ENCODE measurements around the gene SELP.

SELP gene

GRCh38 chr1:169574336-169574735 lies 55.6 kb downstream of the SELP start:
- Histone ChIP-seq H3K27ac (ENCODE audit: low read depth, low read length) (no peak overlapping the region), H3K79me2 (ENCODE audit: insufficient read depth, low read length) (no peaks in the 10 kb centered on the region), H3K9me2 (replicated peaks; ENCODE audit: insufficient read depth, low read length) (no peaks in the 10 kb centered on the region), H3F3A (ENCODE audit: insufficient read depth) (no peaks in the 10 kb centered on the region), H4K20me1 (ENCODE audit: low read depth, low read length) (no peaks in the 10 kb centered on the region), H3K9me3 (ENCODE audit: insufficient read depth, low read length) (no peaks in the 10 kb centered on the region), H3K27me3 (ENCODE audit: low read length) (no peaks in the 10 kb centered on the region), H2AFZ (ENCODE audit: low read depth, low read length, severe bottlenecking) (no peak overlapping the region), H3K4me2 (ENCODE audit: low read depth, low read length, poor library complexity, severe bottlenecking) (no peak overlapping the region), H3K9ac (ENCODE audit: low read length) (no peak overlapping the region), H3K4me3 (ENCODE audit: insufficient read depth, low read length, poor library complexity, severe bottlenecking) (no peak overlapping the region), H3K36me3 (ENCODE audit: low read length) (no peaks in the 10 kb centered on the region)
- no peak for TF ChIP-seq EZH2phosphoT487 (conservative IDR thresholded peaks at IDR 0.05; ENCODE audit: low read length)
- TF ChIP-seq, protein P1, sequence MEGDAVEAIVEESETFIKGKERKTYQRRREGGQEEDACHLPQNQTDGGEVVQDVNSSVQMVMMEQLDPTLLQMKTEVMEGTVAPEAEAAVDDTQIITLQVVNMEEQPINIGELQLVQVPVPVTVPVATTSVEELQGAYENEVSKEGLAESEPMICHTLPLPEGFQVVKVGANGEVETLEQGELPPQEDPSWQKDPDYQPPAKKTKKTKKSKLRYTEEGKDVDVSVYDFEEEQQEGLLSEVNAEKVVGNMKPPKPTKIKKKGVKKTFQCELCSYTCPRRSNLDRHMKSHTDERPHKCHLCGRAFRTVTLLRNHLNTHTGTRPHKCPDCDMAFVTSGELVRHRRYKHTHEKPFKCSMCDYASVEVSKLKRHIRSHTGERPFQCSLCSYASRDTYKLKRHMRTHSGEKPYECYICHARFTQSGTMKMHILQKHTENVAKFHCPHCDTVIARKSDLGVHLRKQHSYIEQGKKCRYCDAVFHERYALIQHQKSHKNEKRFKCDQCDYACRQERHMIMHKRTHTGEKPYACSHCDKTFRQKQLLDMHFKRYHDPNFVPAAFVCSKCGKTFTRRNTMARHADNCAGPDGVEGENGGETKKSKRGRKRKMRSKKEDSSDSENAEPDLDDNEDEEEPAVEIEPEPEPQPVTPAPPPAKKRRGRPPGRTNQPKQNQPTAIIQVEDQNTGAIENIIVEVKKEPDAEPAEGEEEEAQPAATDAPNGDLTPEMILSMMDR (IDR thresholded peaks at IDR 0.05; ENCODE audit: insufficient read depth, low read length, poor library complexity, severe bottlenecking): no peak

DNA sequence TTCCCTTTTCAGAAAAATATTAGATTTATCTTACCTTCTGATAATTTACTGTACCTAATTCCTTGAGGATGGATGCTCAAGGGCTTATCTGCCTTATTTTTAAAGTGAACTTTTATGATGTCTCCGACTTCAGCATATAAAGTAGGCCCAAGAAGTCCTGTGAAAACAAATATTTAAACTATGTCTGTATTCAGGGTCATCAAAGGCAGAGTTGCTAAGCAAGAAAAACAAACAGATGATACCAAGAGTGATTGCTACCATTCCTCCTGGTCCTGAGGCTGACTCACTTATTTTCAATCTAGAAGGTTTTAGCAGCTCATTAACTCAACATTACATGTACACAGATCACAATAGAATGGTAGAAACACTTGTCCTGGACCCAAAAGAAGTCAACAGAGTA lies 57.7 kb downstream of the SELP start:
- Histone ChIP-seq H4K20me1 (ENCODE audit: low read depth, low read length) (no peaks in the 10 kb centered on the region), H2AFZ (ENCODE audit: low read depth, low read length, severe bottlenecking) (no peak overlapping the region), H3K36me3 (ENCODE audit: low read length) (no peaks in the 10 kb centered on the region), H3K27ac (ENCODE audit: low read depth, low read length) (no peak overlapping the region), H3K4me3 (ENCODE audit: insufficient read depth, low read length, poor library complexity, severe bottlenecking) (no peak overlapping the region), H3K9ac (ENCODE audit: low read length) (no peak overlapping the region), H3K27me3 (ENCODE audit: low read length) (no peaks in the 10 kb centered on the region), H3F3A (ENCODE audit: insufficient read depth) (no peaks in the 10 kb centered on the region), H3K4me2 (ENCODE audit: low read depth, low read length, poor library complexity, severe bottlenecking) (no peak overlapping the region), H3K9me3 (ENCODE audit: insufficient read depth, low read length) (no peaks in the 10 kb centered on the region), H3K79me2 (ENCODE audit: insufficient read depth, low read length) (no peaks in the 10 kb centered on the region), H3K9me2 (replicated peaks; ENCODE audit: insufficient read depth, low read length) (no peaks in the 10 kb centered on the region)
- no peak for TF ChIP-seq EZH2phosphoT487 (conservative IDR thresholded peaks at IDR 0.05; ENCODE audit: low read length)
- TF ChIP-seq, protein P1 (IDR thresholded peaks at IDR 0.05; ENCODE audit: insufficient read depth, low read length, poor library complexity, severe bottlenecking): no peak

GRCh38 chr1:169571450-169571849 lies 58.5 kb downstream of the SELP start:
- Histone ChIP-seq H2AFZ (ENCODE audit: low read depth, low read length, severe bottlenecking) (no peak overlapping the region), H3K36me3 (ENCODE audit: low read length) (no peaks in the 10 kb centered on the region), H3K27ac (ENCODE audit: low read depth, low read length) (no peak overlapping the region), H3K4me3 (ENCODE audit: insufficient read depth, low read length, poor library complexity, severe bottlenecking) (no peak overlapping the region), H3K27me3 (ENCODE audit: low read length) (no peaks in the 10 kb centered on the region), H3K4me2 (ENCODE audit: low read depth, low read length, poor library complexity, severe bottlenecking) (no peak overlapping the region), H4K20me1 (ENCODE audit: low read depth, low read length) (no peaks in the 10 kb centered on the region), H3K9me2 (replicated peaks; ENCODE audit: insufficient read depth, low read length) (no peaks in the 10 kb centered on the region), H3K9ac (ENCODE audit: low read length) (no peak overlapping the region), H3K79me2 (ENCODE audit: insufficient read depth, low read length) (no peaks in the 10 kb centered on the region), H3F3A (ENCODE audit: insufficient read depth) (no peaks in the 10 kb centered on the region), H3K9me3 (ENCODE audit: insufficient read depth, low read length) (no peaks in the 10 kb centered on the region)
- no peak for TF ChIP-seq EZH2phosphoT487 (conservative IDR thresholded peaks at IDR 0.05; ENCODE audit: low read length)
- TF ChIP-seq, protein P1 (IDR thresholded peaks at IDR 0.05; ENCODE audit: insufficient read depth, low read length, poor library complexity, severe bottlenecking): no peak

Measured in SU-DHL-6 (cell line).